HG02943 (cell line): ENCODE measurements around the gene FAM136A.
"Not testable (repeated sequence)": the region's sequence is repeated elsewhere in the genome, so short reads cannot be mapped to it uniquely, and the experiment has no call there.

Experiments used
- ATAC-seq: cut with Tn5 transposase; IDR thresholded peaks from one replicate; pipeline ENCODE4 v1.9.1; 2021; ENCODE audit warnings: mild to moderate bottlenecking, low read depth, moderate library complexity; ENCODE audit not compliant: unreplicated experiment

The FAM136A gene

GRCh38 chr2:70301344-70302194, at the start of gene FAM136A:
FAM136A (minus strand) TSS chr2:70302067; CDS start chr2:70302011, 56 bp downstream.
- peak; percentile 79 for ATAC-seq

GRCh38 chr2:70349921-70350685, 48.2 kb upstream of the FAM136A start:
- no peak for ATAC-seq

DNA sequence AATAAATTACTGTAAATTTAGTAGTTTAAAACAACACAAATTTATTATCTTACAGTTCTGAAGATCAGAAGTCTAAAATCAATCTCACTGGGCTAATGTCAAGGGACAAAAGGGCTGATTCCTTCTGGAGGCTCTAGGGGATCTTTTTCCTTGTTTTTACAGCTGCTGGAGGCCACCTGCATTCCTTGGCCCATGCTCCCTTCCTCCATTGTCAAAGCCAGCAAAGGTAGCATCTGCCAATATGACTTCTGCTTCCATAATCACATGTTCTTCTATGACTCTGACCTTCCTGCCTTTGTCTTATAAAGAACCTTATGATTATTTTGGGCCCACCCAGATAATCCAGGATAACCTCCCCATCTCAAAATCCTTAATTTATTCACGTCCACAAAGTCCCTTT, 46.0 kb upstream of the FAM136A start:
- ATAC-seq: no peak

- no peak for ATAC-seq
Observed at GRCh38 chr2:70344195-70344594, 42.3 kb upstream of the FAM136A start.

GRCh38 chr2:70341477-70341765, 39.6 kb upstream of the FAM136A start:
- ATAC-seq: no peak

DNA sequence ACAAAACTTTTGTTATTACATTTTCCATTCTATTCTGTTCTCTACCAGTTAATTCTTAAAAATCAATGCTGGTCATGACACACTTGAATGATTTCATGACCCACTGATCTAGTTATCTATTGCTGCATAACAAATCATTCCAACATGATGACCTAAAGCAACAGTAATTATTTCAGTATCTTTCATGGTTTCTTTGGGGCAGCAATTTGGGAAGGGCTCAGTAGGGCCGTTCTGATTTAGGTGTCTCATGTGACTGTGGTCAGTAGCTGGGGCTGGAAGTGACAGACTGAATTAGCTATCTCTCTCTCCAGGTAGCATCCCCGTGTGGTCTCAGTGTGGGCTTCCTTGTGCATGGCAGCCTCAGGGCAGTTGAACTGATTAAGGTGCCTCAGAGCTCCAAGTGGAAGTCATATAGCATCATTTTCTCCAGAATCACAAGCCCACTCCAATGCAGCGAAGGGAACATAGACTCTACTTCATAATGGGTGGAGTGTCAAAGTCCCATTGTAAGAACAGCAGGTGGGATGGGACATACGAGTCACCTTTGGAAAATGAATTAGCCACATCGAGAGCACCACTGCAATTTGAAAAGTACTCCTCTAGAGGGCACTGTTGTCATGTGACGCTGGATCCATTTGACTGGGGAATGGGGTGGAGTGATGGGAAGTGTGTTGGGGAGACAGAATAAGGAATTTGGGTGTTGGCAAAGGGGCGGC, 39.1 kb upstream of the FAM136A start:
- ATAC-seq: no peak

- no peak for ATAC-seq
Observed at GRCh38 chr2:70340075-70340474, 38.2 kb upstream of the FAM136A start.

GRCh38 chr2:70336552-70336951, 34.7 kb upstream of the FAM136A start:
- ATAC-seq: no peak

DNA sequence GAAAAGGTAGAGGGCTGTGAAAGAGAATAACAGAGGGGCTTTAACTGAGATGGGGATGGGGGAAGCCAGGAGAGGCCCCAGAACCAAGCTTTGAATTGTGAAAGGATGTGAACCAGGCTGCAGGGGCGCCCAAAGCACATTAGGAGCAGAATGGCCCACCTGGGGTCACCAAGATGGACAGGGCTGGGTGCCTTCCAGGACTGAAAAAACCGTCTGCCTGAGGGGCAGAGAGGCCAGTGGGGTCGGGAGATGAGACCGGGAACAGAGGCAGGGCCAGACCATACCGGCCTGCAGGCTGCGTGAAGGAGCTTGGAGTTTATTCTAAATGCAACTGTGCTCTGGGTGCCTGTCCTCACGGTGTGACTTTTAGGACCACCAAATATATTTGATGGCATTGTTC, 29.1 kb upstream of the FAM136A start:
- ATAC-seq: no peak

GRCh38 chr2:70330476-70330875, 28.6 kb upstream of the FAM136A start:
- no peak for ATAC-seq

DNA sequence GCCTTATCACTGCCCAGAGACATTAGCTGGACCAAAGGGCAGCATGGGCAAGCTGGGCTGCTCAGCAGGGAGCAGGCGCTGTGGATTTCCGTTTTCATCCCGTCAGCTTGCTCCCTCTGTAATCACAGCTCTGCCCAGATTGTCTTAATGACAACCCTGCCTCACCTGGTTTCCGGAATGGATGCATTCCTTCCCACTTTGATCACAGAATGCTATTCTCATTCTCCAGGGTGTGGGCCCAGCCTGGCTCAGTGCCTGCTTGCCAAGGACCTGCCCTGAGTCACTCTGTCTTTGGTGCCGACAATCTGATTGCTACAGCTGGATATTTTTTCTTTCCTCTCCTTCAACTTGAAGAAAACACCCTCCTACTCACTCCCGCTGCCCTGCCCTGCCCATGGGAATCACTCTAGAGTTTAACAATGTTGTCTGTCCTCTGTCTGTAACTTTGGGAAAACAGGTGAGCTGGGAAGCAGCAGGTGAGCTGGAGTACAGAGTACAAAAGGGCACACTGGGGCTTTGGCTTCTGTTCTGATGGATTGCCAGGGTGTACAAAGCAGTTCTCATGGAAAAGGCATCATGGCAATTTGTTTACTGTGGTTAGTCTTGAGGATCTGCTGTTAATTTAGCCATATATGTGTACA, 27.2 kb upstream of the FAM136A start:
- no peak for ATAC-seq

GRCh38 chr2:70325875-70326274, 24.0 kb upstream of the FAM136A start:
- ATAC-seq: no peak

- ATAC-seq: no peak
Observed at GRCh38 chr2:70322518-70322917, 20.7 kb upstream of the FAM136A start.

DNA sequence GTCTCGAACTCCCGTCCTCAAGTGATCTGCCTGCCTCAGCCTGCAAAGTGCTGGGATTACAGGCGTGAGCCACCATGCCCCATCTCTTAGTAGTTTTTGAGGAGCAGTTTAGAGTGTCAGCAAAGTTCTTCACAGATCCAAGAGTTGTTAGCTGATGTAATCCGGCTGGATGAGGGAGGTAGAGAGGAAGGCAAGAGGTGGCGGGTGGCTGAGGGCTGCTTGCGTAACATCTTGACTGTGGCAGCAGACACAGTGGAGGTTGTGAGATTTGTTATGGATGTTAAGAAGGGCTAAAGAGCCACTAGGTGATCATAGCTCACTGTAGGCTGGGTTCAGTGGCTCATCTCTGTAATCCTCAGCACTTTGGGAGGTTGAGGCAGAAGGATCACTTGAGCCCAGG, 19.5 kb upstream of the FAM136A start:
- ATAC-seq: no peak

DNA sequence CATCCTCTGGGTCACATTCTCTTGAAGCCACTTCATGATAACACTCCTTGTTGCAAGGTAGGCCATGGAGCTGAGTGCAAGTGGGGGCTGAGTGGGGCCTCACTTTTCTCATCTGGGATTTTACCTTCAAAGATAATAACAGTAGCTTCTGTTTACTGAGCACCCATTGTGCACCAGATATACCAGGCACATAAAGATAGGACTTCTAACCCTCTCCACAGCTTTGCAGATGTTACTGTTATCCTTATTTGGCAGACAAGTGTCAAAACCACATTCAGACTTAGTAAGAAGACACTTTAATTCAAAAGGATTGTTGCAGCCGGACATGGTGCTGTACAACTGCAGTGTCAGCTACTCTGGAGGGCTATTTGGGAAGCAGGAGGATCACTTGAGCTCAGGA, 12.8 kb upstream of the FAM136A start:
- no peak for ATAC-seq

DNA sequence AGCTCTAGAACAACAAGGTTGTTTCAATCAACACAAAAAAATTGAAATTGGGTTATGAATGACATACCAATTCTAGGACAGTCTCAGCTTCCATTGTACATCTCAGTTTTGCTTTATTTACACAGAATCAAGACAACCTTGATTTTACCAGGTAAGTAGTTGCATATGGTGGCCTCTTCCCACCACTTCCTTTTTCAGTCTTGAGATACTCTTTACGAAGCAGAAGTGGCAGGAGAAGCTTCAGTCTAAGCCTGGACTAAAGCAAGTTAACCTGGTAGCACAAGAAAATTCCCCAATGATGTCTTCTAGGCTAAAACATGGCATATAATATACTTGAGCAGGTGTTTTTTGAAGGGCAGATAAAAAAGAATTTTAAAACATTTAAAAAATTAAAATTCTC, 10.7 kb upstream of the FAM136A start:
- ATAC-seq: no peak

DNA sequence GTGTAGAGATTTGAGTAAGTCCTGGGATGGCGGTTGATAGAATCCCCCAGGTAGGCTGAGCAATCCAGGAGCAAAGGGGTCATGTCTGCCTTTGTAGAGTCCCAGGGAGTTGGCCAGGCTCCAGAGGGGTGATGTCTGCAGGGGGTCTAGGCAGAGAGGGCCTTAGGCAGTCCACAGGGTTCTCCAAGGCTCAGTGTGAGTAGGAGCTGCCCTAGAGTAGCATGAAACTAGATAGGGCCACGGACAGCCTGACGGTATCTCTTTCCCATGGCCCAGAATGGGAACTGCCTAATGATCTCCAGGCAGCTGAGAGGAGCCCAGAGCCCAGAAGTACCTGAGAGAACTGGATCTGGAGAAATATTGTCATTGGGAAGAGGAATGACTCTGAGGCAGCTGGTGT, 9.0 kb upstream of the FAM136A start:
- ATAC-seq: no peak

GRCh38 chr2:70305531-70305930, 3.7 kb upstream of the FAM136A start:
- no peak for ATAC-seq

DNA sequence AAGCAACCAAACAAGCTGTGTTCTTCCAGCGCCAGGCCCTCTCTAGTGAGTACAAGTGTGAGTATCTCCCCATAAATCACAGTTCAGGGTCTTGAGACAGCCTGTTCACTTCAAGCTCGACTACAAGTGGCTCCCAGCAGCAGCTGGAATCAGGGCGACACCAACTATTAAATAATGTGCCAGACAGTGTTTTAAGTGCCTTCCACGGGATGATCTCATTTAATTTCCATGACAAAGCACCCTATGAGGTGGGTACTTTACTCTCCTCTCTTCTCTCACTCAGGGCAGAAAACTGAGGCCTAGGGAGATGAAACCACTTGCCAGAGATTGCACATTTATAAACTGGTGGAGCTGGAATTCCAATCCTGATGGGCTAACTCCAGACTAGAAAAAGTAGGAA, 2.6 kb upstream of the FAM136A start:
- ATAC-seq: no peak

DNA sequence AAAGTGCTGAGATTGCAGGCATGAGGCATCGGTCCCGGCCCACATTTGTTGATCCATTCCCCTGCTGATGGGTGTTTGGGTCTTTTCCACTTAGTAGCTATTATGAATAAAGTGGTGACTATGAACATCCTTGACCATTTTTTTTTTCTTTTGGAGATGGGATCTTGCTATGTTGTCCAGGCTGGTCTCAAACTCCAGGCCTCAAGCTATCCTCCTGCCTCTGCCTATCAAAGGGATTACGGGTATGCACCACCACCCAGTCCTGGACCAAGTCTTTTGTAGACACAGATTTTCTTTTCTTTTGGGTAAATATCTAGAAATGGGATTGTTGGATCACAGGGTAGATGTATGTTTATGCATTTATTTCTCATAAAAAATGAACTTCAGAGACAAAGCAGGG, 1.3 kb upstream of the FAM136A start:
- ATAC-seq: no peak

GRCh38 chr2:70302195-70302546, 304 bp upstream of the FAM136A start:
- not testable (repeated sequence) for ATAC-seq
